T-cell (primary cell): ENCODE measurements around the gene PIGH. TPM values are rescaled to one million over a fixed set of nuclear protein-coding genes. Genes with fewer than 3 reads are reported as not detected.

Experiments used
- ATAC-seq, 4 experiments: fragments of 200-7000 bp in 3 of 4; fragments of 150-1000 bp in 1 of 4; cut with Tn5 transposase; replicated peaks in 1 of 4; 1 replicate in 3 of 4; 2 replicates in 1 of 4; pipeline ENCODE4 v1.10.0; 2021; ENCODE audit warnings: moderate library complexity in 3 of 4, mild to moderate bottlenecking in 2 of 4, moderate number of reproducible peaks in 1 of 4
- CTCF ChIA-PET, 2 donors: fragments of 300-600 bp; sonication (Branson Sonifier 250); formaldehyde crosslinking; loops; one replicate each; lab custom pipeline; 2022; ENCODE audit warnings: antibody characterized with exemption in 2 of 2; lab: Charles Lee
- POLR2A ChIA-PET, 2 donors: fragments of 300-600 bp; sonication (Branson Sonifier 250); formaldehyde crosslinking; loops; one replicate each; lab custom pipeline; 2022; ENCODE audit warnings: antibody characterized with exemption in 2 of 2; lab: Charles Lee
- DNase-seq, 35 experiments: peaks; one replicate each; pipeline versions ENCODE4 v3.0.0 to v3.0.0-alpha.2; 2013 to 2023
- H3K27ac ChIP-seq: one replicate; pipeline ENCODE4 v1.5.1; 2013; ENCODE audit warnings: low read length
- H3K27me3 ChIP-seq, 2 experiments: replicated peaks in 1 of 2; 1 replicate in 1 of 2; 2 replicates in 1 of 2; pipeline versions ENCODE4 v1.6.1 to v1.7.0; 2013; ENCODE audit warnings: low read length in 1 of 2, mixed read lengths in 1 of 2; ENCODE audit not compliant: control insufficient read depth in 2 of 2, insufficient read depth in 2 of 2; ENCODE audit errors: extremely low read depth in 1 of 2
- H3K36me3 ChIP-seq, 2 donors: 1 replicate in 1 of 2; 2 replicates in 1 of 2; pipeline versions ENCODE4 v1.6.1 to v1.7.0; 2013; ENCODE audit warnings: low read length in 1 of 2; ENCODE audit not compliant: control insufficient read depth in 2 of 2, insufficient read depth in 1 of 2; ENCODE audit errors: extremely low read depth in 1 of 2
- H3K4me1 ChIP-seq, 2 experiments: 1 replicate in 1 of 2; 2 replicates in 1 of 2; pipeline versions ENCODE4 v1.6.1 to v1.7.0; 2013; ENCODE audit warnings: low read length in 2 of 2, mixed read lengths in 1 of 2; ENCODE audit not compliant: insufficient read depth in 2 of 2, control insufficient read depth in 1 of 2; ENCODE audit errors: extremely low read depth in 1 of 2
- H3K4me3 ChIP-seq, 2 donors: 1 replicate in 1 of 2; 2 replicates in 1 of 2; pipeline versions ENCODE4 v1.5.1 to v1.7.0; 2013; ENCODE audit warnings: mild to moderate bottlenecking in 2 of 2, low read length in 1 of 2, moderate library complexity in 1 of 2; ENCODE audit not compliant: control insufficient read depth in 1 of 2; ENCODE audit errors: extremely low read depth in 1 of 2
- H3K9me3 ChIP-seq: 2 replicates; pipeline ENCODE4 v1.7.0; 2013
- H3K27ac Mint-ChIP-seq, 2 donors: one replicate each; pipeline ENCODE4 v1.8.0; 2020 to 2021; ENCODE audit warnings: mild to moderate bottlenecking in 2 of 2, mixed read lengths in 2 of 2
- H3K27me3 Mint-ChIP-seq, 2 donors: one replicate each; pipeline ENCODE4 v1.8.0; 2021 to 2022; ENCODE audit warnings: mixed read lengths in 2 of 2
- H3K36me3 Mint-ChIP-seq: one replicate; pipeline ENCODE4 v1.8.0; 2021; ENCODE audit warnings: mixed read lengths
- H3K4me1 Mint-ChIP-seq, 3 donors: one replicate each; pipeline ENCODE4 v1.8.0; 2020 to 2022; ENCODE audit warnings: mixed read lengths in 3 of 3, mild to moderate bottlenecking in 1 of 3
- H3K4me3 Mint-ChIP-seq, 3 donors: one replicate each; pipeline ENCODE4 v1.8.0; 2020 to 2022; ENCODE audit warnings: mild to moderate bottlenecking in 3 of 3, mixed read lengths in 3 of 3, moderate library complexity in 3 of 3
- H3K9me3 Mint-ChIP-seq, 3 donors: one replicate each; pipeline ENCODE4 v1.8.0; 2020 to 2022; ENCODE audit warnings: mixed read lengths in 3 of 3
- WGBS: methylation state at CpG from one replicate; pipeline ENCODE4 v1.1.5; 2013; ENCODE audit warnings: missing lambda C conversion rate; ENCODE audit not compliant: insufficient coverage; 5-methylcytosine and 5-hydroxymethylcytosine counted together
- total RNA-seq, 35 experiments: library from RNA in 6 of 35; stranded (reverse) in 6 of 35; fragments of 120-200 nt in 1 of 35; gene quantifications; one replicate each; pipeline versions ENCODE4 v1.2.1 to v1.2.4 and lab custom pipeline; 2013 to 2026

Gene PIGH
- total RNA-seq, 5 donors from 2014 or later (not counting 1 experiment from before 2014, with no cell fraction given): 28.7 to 46.8 (median 35.1) TPM

- Histone ChIP-seq H3K4me1 (no peaks in the 10 kb centered on the region), H3K9me3 (no peaks in the 10 kb centered on the region), H3K4me3 (no peak overlapping the region), H3K27me3 (peaks cover 0 to 15% of the 10 kb centered on the region in 2 experiments), H3K27ac (no peak overlapping the region), H3K36me3 (no peaks in the 10 kb centered on the region)
- Mint-ChIP-seq H3K9me3 (no peaks in the 10 kb centered on the region), H3K4me1 (peaks cover 0 to 2% (median 0%) of the 10 kb centered on the region in 3 donors), H3K4me3 (no peak overlapping the region), H3K27me3 (peaks cover under 1% of the 10 kb centered on the region in 2 donors), H3K27ac (no peak overlapping the region), H3K36me3 (no peaks in the 10 kb centered on the region)
- CTCF ChIA-PET: interaction anchor here (0.6 to 0.8 kb wide), 3 partner anchors 96 to 149 kb away, joined by 3 to 5 read pairs (median 4); no protein-coding TSS in a partner anchor
- POLR2A ChIA-PET: interaction anchor here in 1 of 2 donors (0.6 kb wide), 1 partner anchor 233 kb away, joined by 3 read pairs; no protein-coding TSS in a partner anchor
- 96% methylated on average over 6 of the region's 7 CpGs for WGBS
- DNase-seq (no peak), ATAC-seq (no peak)
Measured at GRCh38 chr14:67576216-67576955, 23.7 kb downstream of the PIGH start.

GRCh38 chr14:67575684-67576083 lies 24.4 kb downstream of the PIGH start:
- Histone ChIP-seq H3K27me3 (peaks cover 0 to 19% of the 10 kb centered on the region in 2 experiments), H3K36me3 (no peaks in the 10 kb centered on the region), H3K27ac (no peak overlapping the region), H3K4me3 (no peak overlapping the region), H3K9me3 (no peaks in the 10 kb centered on the region), H3K4me1 (no peaks in the 10 kb centered on the region)
- 73% methylated on average over 7 of the region's 9 CpGs for WGBS
- ATAC-seq (no peak), DNase-seq (no peak)
- CTCF ChIA-PET: interaction anchor here (0.6 to 0.8 kb wide), 3 partner anchors 97 to 148 kb away, joined by 3 to 5 read pairs (median 4); no protein-coding TSS in a partner anchor
- Mint-ChIP-seq H3K27ac (no peak overlapping the region), H3K9me3 (no peaks in the 10 kb centered on the region), H3K27me3 (peaks cover 5% of the 10 kb centered on the region in 2 donors), H3K4me1 (peaks cover 0 to 6% (median 0%) of the 10 kb centered on the region in 3 donors), H3K36me3 (no peaks in the 10 kb centered on the region), H3K4me3 (no peak overlapping the region)
- POLR2A ChIA-PET: no interaction called here

GRCh38 chr14:67574806-67575205 lies 25.3 kb downstream of the PIGH start:
- ChIA-PET CTCF (interaction anchor here in 1 of 2 donors (0.9 kb wide), 1 partner anchor 147 kb away, joined by 3 read pairs; no protein-coding TSS in a partner anchor), POLR2A (no interaction called here)
- Histone ChIP-seq H3K4me1 (no peaks in the 10 kb centered on the region), H3K36me3 (no peaks in the 10 kb centered on the region), H3K27ac (no peak overlapping the region), H3K4me3 (no peak overlapping the region), H3K27me3 (peaks cover 0 to 21% of the 10 kb centered on the region in 2 experiments), H3K9me3 (no peaks in the 10 kb centered on the region)
- no peak overlapping the region for H3K27ac Mint-ChIP-seq
- H3K4me1 Mint-ChIP-seq: peaks cover 0 to 6% (median 0%) of the 10 kb centered on the region in 3 donors
- no peaks in the 10 kb centered on the region for H3K9me3 Mint-ChIP-seq
- DNase-seq (no peak), ATAC-seq (no peak)
- H3K36me3 Mint-ChIP-seq: no peaks in the 10 kb centered on the region
- H3K4me3 Mint-ChIP-seq: no peak overlapping the region
- WGBS: 95% methylated on average over 5 of the region's 7 CpGs
- peaks cover 5 to 8% of the 10 kb centered on the region in 2 donors for H3K27me3 Mint-ChIP-seq

GRCh38 chr14:67574156-67574555 lies 25.9 kb downstream of the PIGH start:
- ChIA-PET CTCF (interaction anchor here in 1 of 2 donors (0.9 to 4.5 kb wide), 2 partner anchors 144 to 146 kb away, joined by 3 to 67 read pairs; no protein-coding TSS in a partner anchor), POLR2A (no interaction called here)
- H3K4me3 Mint-ChIP-seq: no peak overlapping the region
- Histone ChIP-seq H3K36me3 (no peaks in the 10 kb centered on the region), H3K4me1 (no peaks in the 10 kb centered on the region), H3K9me3 (no peaks in the 10 kb centered on the region), H3K27ac (no peak overlapping the region), H3K4me3 (no peak overlapping the region), H3K27me3 (peaks cover 0 to 26% of the 10 kb centered on the region in 2 experiments)
- H3K27ac Mint-ChIP-seq: no peak overlapping the region
- H3K9me3 Mint-ChIP-seq: no peaks in the 10 kb centered on the region
- no peaks in the 10 kb centered on the region for H3K36me3 Mint-ChIP-seq
- DNase-seq: no peak
- H3K27me3 Mint-ChIP-seq: peaks cover 5 to 8% of the 10 kb centered on the region in 2 donors
- H3K4me1 Mint-ChIP-seq: peaks cover 0 to 6% (median 0%) of the 10 kb centered on the region in 3 donors
- WGBS: 80% methylated on average over 10 of the region's 14 CpGs
- no peak for ATAC-seq

GRCh38 chr14:67573228-67574010 lies 26.6 kb downstream of the PIGH start:
- ATAC-seq: no peak
- no peak for DNase-seq
- Mint-ChIP-seq H3K4me3 (no peak overlapping the region), H3K27ac (no peak overlapping the region), H3K9me3 (no peaks in the 10 kb centered on the region), H3K36me3 (no peaks in the 10 kb centered on the region), H3K4me1 (peaks cover 0 to 6% (median 0%) of the 10 kb centered on the region in 3 donors), H3K27me3 (peaks cover 5 to 8% of the 10 kb centered on the region in 2 donors)
- Histone ChIP-seq H3K27me3 (peaks cover 0 to 26% of the 10 kb centered on the region in 2 experiments), H3K36me3 (no peaks in the 10 kb centered on the region), H3K4me1 (no peaks in the 10 kb centered on the region), H3K9me3 (no peaks in the 10 kb centered on the region), H3K27ac (no peak overlapping the region), H3K4me3 (no peak overlapping the region)
- ChIA-PET POLR2A (no interaction called here), CTCF (interaction anchor here in 1 of 2 donors (4.5 kb wide), 1 partner anchor 144 kb away, joined by 67 read pairs; no protein-coding TSS in a partner anchor)
- 77% methylated on average over 11 of the region's 15 CpGs for WGBS

- ATAC-seq: no peak
- WGBS: 96% methylated on average over 3 of the region's 5 CpGs
- DNase-seq: no peak
- Histone ChIP-seq H3K4me3 (no peak overlapping the region), H3K27me3 (peaks cover 0 to 26% of the 10 kb centered on the region in 2 experiments), H3K27ac (no peak overlapping the region), H3K4me1 (no peaks in the 10 kb centered on the region), H3K9me3 (no peaks in the 10 kb centered on the region), H3K36me3 (no peaks in the 10 kb centered on the region)
- peaks cover 5 to 8% of the 10 kb centered on the region in 2 donors for H3K27me3 Mint-ChIP-seq
- ChIA-PET CTCF (interaction anchor here (0.6 to 4.5 kb wide), 7 partner anchors 10 to 151 kb away, joined by 3 to 67 read pairs (median 4); no protein-coding TSS in a partner anchor), POLR2A (no interaction called here)
- no peak overlapping the region for H3K27ac Mint-ChIP-seq
- H3K36me3 Mint-ChIP-seq: no peaks in the 10 kb centered on the region
- H3K4me3 Mint-ChIP-seq: no peak overlapping the region
- peaks cover 0 to 6% (median 0%) of the 10 kb centered on the region in 3 donors for H3K4me1 Mint-ChIP-seq
- H3K9me3 Mint-ChIP-seq: no peaks in the 10 kb centered on the region
Measured at GRCh38 chr14:67572608-67573007, 27.5 kb downstream of the PIGH start.
